GM12878 (cell line): ENCODE data around the gene SCNN1A. TPM values are rescaled to one million over a fixed set of nuclear protein-coding genes. Genes with fewer than 3 reads are reported as not detected.

Source experiments
- ATAC-seq: fragments of 200-7000 bp; cut with Tn5 transposase; 3 replicates; pipeline ENCODE4 v1.9.1; 2020; ENCODE audit warnings: mild to moderate bottlenecking, moderate library complexity
- BruUV-seq: library from RNA; stranded (reverse); fragments of 400-500 nt; replicated peaks from 2 replicates; lab custom pipeline; 2021; lab: Mats Ljungman, UMichigan
- CTCF ChIA-PET: fragments of 300-600 bp; sonication (Branson Sonifier 250); formaldehyde crosslinking; extraction: SDS; loops from one replicate; lab custom pipeline; 2021; ENCODE audit warnings: inconsistent platforms; lab: Yijun Ruan, JAX
- POLR2A ChIA-PET: fragments of 350-600 bp; formaldehyde crosslinking; extraction: SDS; loops from one replicate; lab custom pipeline; 2021; ENCODE audit warnings: inconsistent platforms; lab: Charles Lee
- RAD21 ChIA-PET: fragments of 300-600 bp; sonication (Branson Sonifier 250); formaldehyde crosslinking; loops from one replicate; lab custom pipeline; 2023; ENCODE audit warnings: antibody characterized with exemption; ENCODE audit not compliant: unreplicated experiment; lab: Charles Lee
- SMC1A ChIA-PET: fragments of 300-600 bp; sonication (Branson Sonifier 250); formaldehyde crosslinking; loops from one replicate; lab custom pipeline; 2023; ENCODE audit not compliant: unreplicated experiment, uncharacterized antibody; lab: Charles Lee
- DNase-seq: peaks from one replicate; pipeline ENCODE4 v3.0.0-alpha.2; 2011; ENCODE audit warnings: low read depth, low spot score
- FAIRE-seq: peaks from 3 replicates; lab custom pipeline; 2011; peaks lifted over from hg19 to GRCh38; lab: Jason Lieb, UNC
- H2AFZ ChIP-seq: 2 replicates; pipeline ENCODE4 v1.6.0; 2011; ENCODE audit warnings: low read depth, low read length, control low read depth; ENCODE audit not compliant: control insufficient read depth
- H3K27ac ChIP-seq: 2 replicates; pipeline ENCODE4 v1.5.1; 2011; ENCODE audit warnings: control low read depth; ENCODE audit not compliant: control insufficient read depth, insufficient read depth
- H3K27me3 ChIP-seq, 2 experiments: replicated peaks in 1 of 2; 2 replicates each; pipeline versions ENCODE4 v1.6.0 to v1.6.1; 2011; ENCODE audit warnings: low read length in 1 of 2; ENCODE audit not compliant: control insufficient read depth in 2 of 2, insufficient read depth in 2 of 2
- H3K36me3 ChIP-seq, 2 experiments: 2 replicates each; pipeline ENCODE4 v1.5.1; 2011; ENCODE audit warnings: low read length in 1 of 2; ENCODE audit not compliant: control insufficient read depth in 2 of 2, insufficient read depth in 2 of 2
- H3K4me1 ChIP-seq: 2 replicates; pipeline ENCODE4 v1.6.1; 2011; ENCODE audit warnings: mild to moderate bottlenecking, low read length, moderate library complexity, mixed read lengths; ENCODE audit not compliant: control insufficient read depth, insufficient read depth
- H3K4me2 ChIP-seq: 2 replicates; pipeline ENCODE4 v1.6.0; 2011; ENCODE audit warnings: control low read depth; ENCODE audit not compliant: control insufficient read depth, insufficient read depth
- H3K4me3 ChIP-seq: fragments of 200-600 bp; sonication (generic); 2 replicates; pipeline ENCODE4 v1.5.1; 2016
- H3K79me2 ChIP-seq: 2 replicates; pipeline ENCODE4 v1.6.0; 2011; ENCODE audit warnings: low read length; ENCODE audit not compliant: control insufficient read depth, insufficient read depth
- H3K9ac ChIP-seq: 2 replicates; pipeline ENCODE4 v1.8.0; 2011; ENCODE audit warnings: low read length, control low read depth, mixed read lengths; ENCODE audit not compliant: control insufficient read depth, insufficient read depth
- H3K9me3 ChIP-seq: replicated peaks from 3 replicates; pipeline ENCODE4 v1.5.1; 2011; ENCODE audit warnings: mild to moderate bottlenecking, low read length; ENCODE audit not compliant: control insufficient read depth, insufficient read depth
- H4K20me1 ChIP-seq: 2 replicates; pipeline ENCODE4 v1.6.0; 2011; ENCODE audit not compliant: control insufficient read depth, insufficient read depth
- ATF7 ChIP-seq: fragments of 450-650 bp; IDR thresholded peaks from 2 replicates; pipeline ENCODE4 v1.6.1; 2016; ENCODE audit warnings: low read depth, mild to moderate bottlenecking
- KAT2A ChIP-seq: conservative IDR thresholded peaks from 2 replicates; pipeline ENCODE4 v1.6.1; 2011; ENCODE audit warnings: low read depth, low read length; ENCODE audit not compliant: control insufficient read depth
- NR2C1 ChIP-seq: fragments of 450-650 bp; IDR thresholded peaks from 2 replicates; pipeline ENCODE4 v1.6.1; 2017; ENCODE audit warnings: antibody characterized with exemption, mild to moderate bottlenecking, moderate library complexity
- PML ChIP-seq: IDR thresholded peaks from 2 replicates; pipeline ENCODE4 v1.6.1; 2012; ENCODE audit warnings: low read length, inconsistent platforms
- POLR2A ChIP-seq: IDR thresholded peaks from 2 replicates; pipeline ENCODE4 v1.6.1; 2011; ENCODE audit warnings: low read depth, mild to moderate bottlenecking, low read length
- SUPT20H ChIP-seq: IDR thresholded peaks from 2 replicates; pipeline ENCODE4 v1.6.1; 2011; ENCODE audit warnings: low read depth, mild to moderate bottlenecking, low read length, moderate library complexity, borderline replicate concordance; ENCODE audit not compliant: control insufficient read depth
- WGBS: methylation state at CpG from one replicate; pipeline ENCODE4 v1.1.6; 2016; ENCODE audit warnings: low lambda C conversion rate; ENCODE audit not compliant: insufficient replicate concordance, insufficient coverage; ENCODE audit errors: missing lambda C conversion rate; 5-methylcytosine and 5-hydroxymethylcytosine counted together
- in situ Hi-C: fragments of 300-500 bp; cut with MboI; formaldehyde crosslinking; loops from 9 replicates; pipeline ENCODE4 v1.14.3; 2018; ENCODE audit warnings: mixed read lengths
- intact Hi-C: fragments of 100-400 bp; cut with micrococcal nuclease; formaldehyde crosslinking; loops from one replicate; pipeline ENCODE4 v1.14.2; 2022; ENCODE audit not compliant: unreplicated experiment
- polyA plus RNA-seq, 11 experiments: library from polyadenylated mRNA; depleted of rRNA in 4 of 11; unstranded in 6 of 11; stranded (reverse) in 5 of 11; fragments of >200 nt; fragmentation: Nextera tagmentation in 4 of 11; fragmentation: Illumina TruSeq in 1 of 11; extraction: Ambion mirVana in 4 of 11; extraction: Trizol in 1 of 11; gene quantifications; 1 replicate in 1 of 11; 2 replicates in 10 of 11; pipeline versions ENCODE4 v1.2.1 to v1.2.3, GENCODE V29; 2011 to 2016; ENCODE audit warnings: inconsistent platforms in 2 of 11, missing spikeins in 2 of 11, low read depth in 1 of 11
- total RNA-seq, 4 experiments: library from RNA; depleted of rRNA in 3 of 4; stranded (reverse); fragments of >200 nt in 3 of 4; fragmentation: Illumina TruSeq in 1 of 4; extraction: Trizol in 1 of 4; gene quantifications; 2 replicates each; pipeline versions ENCODE4 v1.2.1 to v1.2.3, GENCODE V29; 2013 to 2021
- TF ChIP-seq, protein P1 (sequence below): fragments of 450-650 bp; IDR thresholded peaks from 2 replicates; pipeline ENCODE4 v1.6.1; 2016; ENCODE audit warnings: mild to moderate bottlenecking, moderate library complexity, borderline replicate concordance
- TF ChIP-seq, protein P2 (sequence below): fragments of 450-650 bp; formaldehyde crosslinking; IDR thresholded peaks from 2 replicates; pipeline ENCODE4 v1.4.0; 2022; ENCODE audit warnings: mild to moderate bottlenecking, moderate library complexity

Gene SCNN1A
- total and polyA plus RNA-seq, 10 of the 15 experiments (the other 5 are each of a cell fraction or from before 2014, with no cell fraction given) = 0.14 to 0.69 TPM; not detected in 8

DNA sequence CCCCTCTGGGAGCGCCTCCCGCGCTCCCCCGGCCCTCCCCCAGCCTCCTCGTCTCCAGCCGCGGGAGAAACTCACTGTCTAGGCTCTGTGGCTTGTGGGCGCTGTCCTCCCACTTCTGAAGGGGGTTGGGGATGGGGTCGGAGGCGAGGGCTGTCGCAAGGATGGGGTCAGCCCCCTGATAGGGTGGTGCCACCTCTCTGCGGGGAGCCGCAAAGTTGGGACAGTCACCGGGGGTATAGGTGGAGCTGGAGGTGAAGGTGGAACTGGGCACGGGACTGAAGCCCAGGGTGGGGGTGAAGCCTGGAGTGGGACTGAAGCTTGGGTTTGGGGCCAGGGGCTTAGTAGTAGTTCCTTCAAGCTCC, 45.7 kb downstream of the SCNN1A start (continued):
- TF ChIP-seq, protein P1, sequence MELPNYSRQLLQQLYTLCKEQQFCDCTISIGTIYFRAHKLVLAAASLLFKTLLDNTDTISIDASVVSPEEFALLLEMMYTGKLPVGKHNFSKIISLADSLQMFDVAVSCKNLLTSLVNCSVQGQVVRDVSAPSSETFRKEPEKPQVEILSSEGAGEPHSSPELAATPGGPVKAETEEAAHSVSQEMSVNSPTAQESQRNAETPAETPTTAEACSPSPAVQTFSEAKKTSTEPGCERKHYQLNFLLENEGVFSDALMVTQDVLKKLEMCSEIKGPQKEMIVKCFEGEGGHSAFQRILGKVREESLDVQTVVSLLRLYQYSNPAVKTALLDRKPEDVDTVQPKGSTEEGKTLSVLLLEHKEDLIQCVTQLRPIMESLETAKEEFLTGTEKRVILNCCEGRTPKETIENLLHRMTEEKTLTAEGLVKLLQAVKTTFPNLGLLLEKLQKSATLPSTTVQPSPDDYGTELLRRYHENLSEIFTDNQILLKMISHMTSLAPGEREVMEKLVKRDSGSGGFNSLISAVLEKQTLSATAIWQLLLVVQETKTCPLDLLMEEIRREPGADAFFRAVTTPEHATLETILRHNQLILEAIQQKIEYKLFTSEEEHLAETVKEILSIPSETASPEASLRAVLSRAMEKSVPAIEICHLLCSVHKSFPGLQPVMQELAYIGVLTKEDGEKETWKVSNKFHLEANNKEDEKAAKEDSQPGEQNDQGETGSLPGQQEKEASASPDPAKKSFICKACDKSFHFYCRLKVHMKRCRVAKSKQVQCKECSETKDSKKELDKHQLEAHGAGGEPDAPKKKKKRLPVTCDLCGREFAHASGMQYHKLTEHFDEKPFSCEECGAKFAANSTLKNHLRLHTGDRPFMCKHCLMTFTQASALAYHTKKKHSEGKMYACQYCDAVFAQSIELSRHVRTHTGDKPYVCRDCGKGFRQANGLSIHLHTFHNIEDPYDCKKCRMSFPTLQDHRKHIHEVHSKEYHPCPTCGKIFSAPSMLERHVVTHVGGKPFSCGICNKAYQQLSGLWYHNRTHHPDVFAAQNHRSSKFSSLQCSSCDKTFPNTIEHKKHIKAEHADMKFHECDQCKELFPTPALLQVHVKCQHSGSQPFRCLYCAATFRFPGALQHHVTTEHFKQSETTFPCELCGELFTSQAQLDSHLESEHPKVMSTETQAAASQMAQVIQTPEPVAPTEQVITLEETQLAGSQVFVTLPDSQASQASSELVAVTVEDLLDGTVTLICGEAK = no peak
- TF ChIP-seq NR2C1 = no peak

DNA sequence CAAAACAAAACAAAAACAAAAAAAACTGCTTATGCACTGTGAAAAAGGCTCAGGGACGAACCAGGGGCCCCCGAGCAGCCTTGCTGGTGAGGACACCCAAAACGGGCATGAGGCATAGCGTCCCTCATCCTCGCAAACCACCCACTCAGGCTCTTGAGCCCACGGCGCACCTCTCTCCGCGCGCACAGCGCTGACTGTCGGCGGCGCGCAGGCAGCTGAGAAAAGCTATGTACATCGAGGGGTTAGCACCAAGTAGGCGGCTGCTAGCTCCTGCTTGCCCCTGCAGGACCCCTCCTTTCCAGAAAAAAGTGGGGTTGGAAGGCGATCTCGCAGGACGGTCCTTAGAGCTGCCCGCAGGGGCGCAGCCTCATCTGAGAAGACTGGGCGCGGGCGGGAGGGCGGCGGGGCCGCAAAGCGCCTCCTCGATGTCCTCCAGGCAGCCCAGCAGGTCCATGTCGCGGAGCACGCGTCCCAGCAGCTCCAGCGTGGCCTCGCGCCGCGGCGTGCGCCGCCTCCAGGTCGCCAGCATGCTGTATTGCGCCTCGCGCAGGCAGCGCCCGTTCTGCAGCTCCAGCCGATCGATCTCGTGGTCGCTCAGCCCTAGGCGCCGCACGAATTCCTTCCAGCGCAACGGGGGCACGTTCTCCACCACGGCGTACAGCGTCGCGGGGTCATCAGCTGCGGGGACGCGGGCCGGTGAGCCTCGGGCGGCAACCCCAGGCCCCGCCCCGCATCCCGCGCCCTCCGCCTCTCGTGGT, 46.2 kb downstream of the SCNN1A start:
- ChIA-PET CTCF (interaction anchor here (1.0 to 1.9 kb wide), 6 partner anchors 8 to 284 kb away, joined by 3 to 8 read pairs (median 4); no protein-coding TSS in a partner anchor), POLR2A (interaction anchor here (0.9 to 3.4 kb wide), 4 partner anchors 11 to 133 kb away, joined by 3 to 12 read pairs (median 5); no protein-coding TSS in a partner anchor), RAD21 (interaction anchor here (1.7 kb wide), 1 partner anchor 123 kb away, joined by 5 read pairs; no protein-coding TSS in a partner anchor), SMC1A (interaction anchor here (0.6 to 3.4 kb wide), 8 partner anchors 11 to 234 kb away, joined by 3 to 14 read pairs (median 5); no protein-coding TSS in a partner anchor)
- Histone ChIP-seq H2AFZ (no peak overlapping the region), H3K27ac (no peak overlapping the region), H3K4me3 (no peak overlapping the region), H3K4me1 (peaks cover 26% of the 10 kb centered on the region), H3K36me3 (peaks cover 7 to 11% of the 10 kb centered on the region in 2 experiments; a peak in 3 of 4 replicates), H3K9ac (no peak overlapping the region), H3K4me2 (no peak overlapping the region), H3K27me3 (no peaks in the 10 kb centered on the region), H3K79me2 (no peaks in the 10 kb centered on the region), H3K9me3 (no peaks in the 10 kb centered on the region), H4K20me1 (no peaks in the 10 kb centered on the region)
- FAIRE-seq (no peak), DNase-seq (no peak), ATAC-seq (no peak)
- in situ Hi-C loops = no loop called here
- no TSS peak for BruUV-seq
- intact Hi-C loops = no loop called here
- WGBS = 91% methylated on average over 52 of the region's 75 CpGs
- TF ChIP-seq PML (no peak), SUPT20H (no peak), ATF7 (no peak), POLR2A (no peak), KAT2A (no peak)
- TF ChIP-seq, protein P1 = no peak
- TF ChIP-seq, protein P2, sequence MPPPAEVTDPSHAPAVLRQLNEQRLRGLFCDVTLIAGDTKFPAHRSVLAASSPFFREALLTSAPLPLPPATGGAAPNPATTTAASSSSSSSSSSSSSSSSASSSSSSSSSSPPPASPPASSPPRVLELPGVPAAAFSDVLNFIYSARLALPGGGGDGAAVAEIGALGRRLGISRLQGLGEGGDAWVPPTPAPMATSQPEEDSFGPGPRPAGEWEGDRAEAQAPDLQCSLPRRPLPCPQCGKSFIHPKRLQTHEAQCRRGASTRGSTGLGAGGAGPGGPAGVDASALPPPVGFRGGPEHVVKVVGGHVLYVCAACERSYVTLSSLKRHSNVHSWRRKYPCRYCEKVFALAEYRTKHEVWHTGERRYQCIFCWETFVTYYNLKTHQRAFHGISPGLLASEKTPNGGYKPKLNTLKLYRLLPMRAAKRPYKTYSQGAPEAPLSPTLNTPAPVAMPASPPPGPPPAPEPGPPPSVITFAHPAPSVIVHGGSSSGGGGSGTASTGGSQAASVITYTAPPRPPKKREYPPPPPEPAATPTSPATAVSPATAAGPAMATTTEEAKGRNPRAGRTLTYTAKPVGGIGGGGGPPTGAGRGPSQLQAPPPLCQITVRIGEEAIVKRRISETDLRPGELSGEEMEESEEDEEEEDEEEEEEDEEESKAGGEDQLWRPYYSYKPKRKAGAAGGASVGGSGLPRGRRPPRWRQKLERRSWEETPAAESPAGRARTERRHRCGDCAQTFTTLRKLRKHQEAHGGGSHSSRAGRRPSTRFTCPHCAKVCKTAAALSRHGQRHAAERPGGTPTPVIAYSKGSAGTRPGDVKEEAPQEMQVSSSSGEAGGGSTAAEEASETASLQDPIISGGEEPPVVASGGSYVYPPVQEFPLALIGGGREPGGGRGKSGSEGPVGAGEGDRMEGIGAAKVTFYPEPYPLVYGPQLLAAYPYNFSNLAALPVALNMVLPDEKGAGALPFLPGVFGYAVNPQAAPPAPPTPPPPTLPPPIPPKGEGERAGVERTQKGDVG (CRISPR knock-in tag) = no peak
